Muscle of arm (tissue), 12 donors: Measurements from ENCODE around the gene HDAC9. TPM values are rescaled to one million over a fixed set of nuclear protein-coding genes. Genes with fewer than 3 reads are reported as not detected.
A peak's percentile ranks its signal among the peaks of the same experiment; 100 is the strongest.
"Not testable (repeated sequence)": the region's sequence is repeated elsewhere in the genome, so short reads cannot be mapped to it uniquely, and the experiment has no call there.

ENCODE experiments used
- DNase-seq: peaks from one replicate; pipeline ENCODE4 v3.0.0-alpha.2; 2013
- polyA plus RNA-seq, 12 donors: library from polyadenylated mRNA; unstranded; fragments of 120-200 nt; gene quantifications; one replicate each; pipeline ENCODE4 v1.2.1, GENCODE V29; 2013; ENCODE audit not compliant: insufficient read length in 12 of 12

Gene HDAC9
- polyA plus RNA-seq, 12 donors, result 17.3 to 30.0 (median 20.0) TPM; not detected in 1

GRCh38 chr7:18965657-18966056 lies 470.1 kb downstream of the HDAC9 start:
- no peak for DNase-seq

- not testable (repeated sequence) for DNase-seq
Observed at GRCh38 chr7:18967755-18968154, 472.2 kb downstream of the HDAC9 start.

GRCh38 chr7:18971839-18972238 lies 476.3 kb downstream of the HDAC9 start:
- DNase-seq, result no peak

- DNase-seq, result no peak
Observed at GRCh38 chr7:18974803-18975202, 479.3 kb downstream of the HDAC9 start.

- no peak for DNase-seq
Observed at GRCh38 chr7:18975276-18975675, 479.7 kb downstream of the HDAC9 start.

GRCh38 chr7:18975689-18976280 lies 480.2 kb downstream of the HDAC9 start:
- no peak for DNase-seq

GRCh38 chr7:18976715-18977471 lies 481.3 kb downstream of the HDAC9 start:
- DNase-seq, result peak; percentile 18

- DNase-seq, result peak; percentile 45
Observed at GRCh38 chr7:18978108-18978495, 482.6 kb downstream of the HDAC9 start.

GRCh38 chr7:18990700-18991099 lies 495.2 kb downstream of the HDAC9 start:
- not testable (repeated sequence) for DNase-seq

- no peak for DNase-seq
Observed at GRCh38 chr7:18993933-18994668, 498.6 kb downstream of the HDAC9 start.

- DNase-seq, result no peak
Observed at GRCh38 chr7:18995270-18995671, 499.7 kb downstream of the HDAC9 start.

GRCh38 chr7:18995811-18996426 lies 500.4 kb downstream of the HDAC9 start:
- DNase-seq, result no peak

GRCh38 chr7:18996583-18996982 lies 501.0 kb downstream of the HDAC9 start:
- DNase-seq, result no peak

GRCh38 chr7:18997477-18998150 lies 502.1 kb downstream of the HDAC9 start:
- DNase-seq, result no peak

GRCh38 chr7:19000410-19000809 lies 504.9 kb downstream of the HDAC9 start:
- DNase-seq, result no peak

GRCh38 chr7:19001854-19002253 lies 506.3 kb downstream of the HDAC9 start:
- DNase-seq, result no peak

- DNase-seq, result no peak
Observed at GRCh38 chr7:19009241-19009935, 513.8 kb downstream of the HDAC9 start.

GRCh38 chr7:19009936-19010280 lies 514.4 kb downstream of the HDAC9 start:
- DNase-seq, result no peak

- DNase-seq, result no peak
Observed at GRCh38 chr7:19011212-19011611, 515.7 kb downstream of the HDAC9 start.

GRCh38 chr7:19015098-19015497 lies 519.5 kb downstream of the HDAC9 start:
- no peak for DNase-seq

- no peak for DNase-seq
Observed at GRCh38 chr7:19016140-19016539, 520.6 kb downstream of the HDAC9 start.
